KMS-11 (cell line): ENCODE data around the gene PSMD5.

Source experiments
- H2AFZ ChIP-seq: fragments of 200-600 bp; sonication (generic); 2 replicates; pipeline ENCODE4 v1.6.1; 2016; ENCODE audit warnings: antibody characterized with exemption, mixed run types, low read depth
- H3K27ac ChIP-seq: fragments of 200-600 bp; sonication (generic); 2 replicates; pipeline ENCODE4 v1.6.1; 2016; ENCODE audit warnings: mild to moderate bottlenecking, mixed run types
- H3K27me3 ChIP-seq: fragments of 200-600 bp; sonication (generic); 2 replicates; pipeline ENCODE4 v1.6.1; 2017; ENCODE audit warnings: mild to moderate bottlenecking, low read depth, mixed run types, moderate library complexity; ENCODE audit not compliant: insufficient read depth
- H3K36me3 ChIP-seq: fragments of 200-600 bp; sonication (generic); 2 replicates; pipeline ENCODE4 v1.6.1; 2017; ENCODE audit warnings: mild to moderate bottlenecking, mixed run types; ENCODE audit not compliant: insufficient read depth
- H3K4me1 ChIP-seq: fragments of 200-600 bp; sonication (generic); 2 replicates; pipeline ENCODE4 v1.6.1; 2016; ENCODE audit warnings: mild to moderate bottlenecking, low read depth, mixed run types; ENCODE audit not compliant: poor library complexity, severe bottlenecking
- H3K4me2 ChIP-seq: fragments of 200-600 bp; sonication (generic); 2 replicates; pipeline ENCODE4 v1.7.0; 2016; ENCODE audit warnings: mild to moderate bottlenecking, mixed run types
- H3K4me3 ChIP-seq: fragments of 200-600 bp; sonication (generic); IDR thresholded peaks from 2 replicates; pipeline ENCODE4 v1.6.1; 2017; ENCODE audit warnings: low read depth, low read length, mixed read lengths; ENCODE audit not compliant: insufficient read depth
- H3K79me2 ChIP-seq: fragments of 200-600 bp; sonication (generic); 2 replicates; pipeline ENCODE4 v1.6.1; 2016; ENCODE audit warnings: low read depth, mixed run types; ENCODE audit not compliant: insufficient read depth
- H3K9ac ChIP-seq: fragments of 200-600 bp; sonication (generic); 2 replicates; pipeline ENCODE4 v1.6.1; 2016; ENCODE audit warnings: mild to moderate bottlenecking, mixed run types
- H4K20me1 ChIP-seq: fragments of 200-600 bp; sonication (generic); 2 replicates; pipeline ENCODE4 v1.6.1; 2016; ENCODE audit warnings: mild to moderate bottlenecking, mixed run types; ENCODE audit not compliant: insufficient read depth
- TF ChIP-seq, protein P1 (sequence below): fragments of 200-600 bp; sonication (generic); conservative IDR thresholded peaks from 2 replicates; pipeline ENCODE4 v1.6.1; 2017; ENCODE audit warnings: low read depth, mild to moderate bottlenecking, antibody characterized with exemption, low read length, moderate library complexity, mixed read lengths

Gene PSMD5

DNA sequence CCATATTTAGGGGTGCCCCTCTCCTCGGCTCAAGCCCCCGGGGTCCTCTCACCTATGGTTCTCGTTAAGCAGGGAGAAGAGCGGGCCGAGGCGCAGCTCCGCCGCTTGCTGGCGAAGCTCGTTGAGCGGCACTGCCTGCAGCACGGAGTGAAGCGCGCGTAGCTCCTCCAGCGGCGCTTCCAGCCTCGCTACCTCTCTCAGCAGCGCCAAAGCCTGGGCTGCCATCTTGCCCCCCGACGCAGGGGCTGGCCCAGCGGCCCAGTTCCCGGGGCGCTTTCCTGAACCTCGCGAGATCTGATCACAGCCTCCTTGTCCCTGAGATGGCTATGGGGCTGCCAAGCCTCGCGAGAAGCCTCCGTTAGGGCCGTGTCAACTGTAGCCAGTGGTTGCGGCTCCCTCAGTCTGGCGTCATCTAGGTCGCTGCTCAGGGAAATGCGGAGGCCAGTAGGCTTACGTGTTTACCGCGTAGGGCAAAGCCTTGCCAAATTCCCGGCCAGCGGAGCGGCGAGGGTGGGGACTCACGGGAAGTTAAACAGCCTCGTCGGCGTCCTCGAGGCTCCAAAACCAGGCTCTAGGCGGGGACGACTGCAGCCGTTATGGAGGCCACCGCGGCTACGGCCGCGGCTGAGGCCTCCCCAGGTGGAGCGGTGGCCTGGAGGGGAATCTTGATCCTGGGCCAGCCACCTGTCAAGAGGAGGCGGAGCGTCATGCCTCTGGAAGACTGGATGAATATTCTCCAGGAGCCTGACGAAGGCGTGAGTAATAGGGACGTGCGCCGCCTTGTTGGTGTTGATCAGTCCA, at the start of gene PSMD5:
Gene PSMD5 (minus strand): TSS at position 238 of the 801 bp plus-strand sequence. CDS start 13 bp downstream, at position 225.
- H3K79me2 ChIP-seq: peaks cover 32% of the 10 kb centered on the region
- H3K4me2 ChIP-seq: peak within 1 kb of the TSS; percentile 72
- 0 out of 2 replicates have a peak, but pooled peaks cover 3% of the 10 kb centered on the region for H3K36me3 ChIP-seq
- peak within 1 kb of the TSS; percentile 86 for H3K9ac ChIP-seq
- H3K4me3 ChIP-seq: no peak within 1 kb of the TSS
- H3K4me1 ChIP-seq: peaks cover 11% of the 10 kb centered on the region
- H4K20me1 ChIP-seq: no peaks in the 10 kb centered on the region
- H3K27ac ChIP-seq: peak within 1 kb of the TSS; percentile 74
- H2AFZ ChIP-seq: peak within 1 kb of the TSS; percentile 68
- H3K27me3 ChIP-seq: no peaks in the 10 kb centered on the region
- TF ChIP-seq, protein P1, sequence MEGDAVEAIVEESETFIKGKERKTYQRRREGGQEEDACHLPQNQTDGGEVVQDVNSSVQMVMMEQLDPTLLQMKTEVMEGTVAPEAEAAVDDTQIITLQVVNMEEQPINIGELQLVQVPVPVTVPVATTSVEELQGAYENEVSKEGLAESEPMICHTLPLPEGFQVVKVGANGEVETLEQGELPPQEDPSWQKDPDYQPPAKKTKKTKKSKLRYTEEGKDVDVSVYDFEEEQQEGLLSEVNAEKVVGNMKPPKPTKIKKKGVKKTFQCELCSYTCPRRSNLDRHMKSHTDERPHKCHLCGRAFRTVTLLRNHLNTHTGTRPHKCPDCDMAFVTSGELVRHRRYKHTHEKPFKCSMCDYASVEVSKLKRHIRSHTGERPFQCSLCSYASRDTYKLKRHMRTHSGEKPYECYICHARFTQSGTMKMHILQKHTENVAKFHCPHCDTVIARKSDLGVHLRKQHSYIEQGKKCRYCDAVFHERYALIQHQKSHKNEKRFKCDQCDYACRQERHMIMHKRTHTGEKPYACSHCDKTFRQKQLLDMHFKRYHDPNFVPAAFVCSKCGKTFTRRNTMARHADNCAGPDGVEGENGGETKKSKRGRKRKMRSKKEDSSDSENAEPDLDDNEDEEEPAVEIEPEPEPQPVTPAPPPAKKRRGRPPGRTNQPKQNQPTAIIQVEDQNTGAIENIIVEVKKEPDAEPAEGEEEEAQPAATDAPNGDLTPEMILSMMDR: no peak

DNA sequence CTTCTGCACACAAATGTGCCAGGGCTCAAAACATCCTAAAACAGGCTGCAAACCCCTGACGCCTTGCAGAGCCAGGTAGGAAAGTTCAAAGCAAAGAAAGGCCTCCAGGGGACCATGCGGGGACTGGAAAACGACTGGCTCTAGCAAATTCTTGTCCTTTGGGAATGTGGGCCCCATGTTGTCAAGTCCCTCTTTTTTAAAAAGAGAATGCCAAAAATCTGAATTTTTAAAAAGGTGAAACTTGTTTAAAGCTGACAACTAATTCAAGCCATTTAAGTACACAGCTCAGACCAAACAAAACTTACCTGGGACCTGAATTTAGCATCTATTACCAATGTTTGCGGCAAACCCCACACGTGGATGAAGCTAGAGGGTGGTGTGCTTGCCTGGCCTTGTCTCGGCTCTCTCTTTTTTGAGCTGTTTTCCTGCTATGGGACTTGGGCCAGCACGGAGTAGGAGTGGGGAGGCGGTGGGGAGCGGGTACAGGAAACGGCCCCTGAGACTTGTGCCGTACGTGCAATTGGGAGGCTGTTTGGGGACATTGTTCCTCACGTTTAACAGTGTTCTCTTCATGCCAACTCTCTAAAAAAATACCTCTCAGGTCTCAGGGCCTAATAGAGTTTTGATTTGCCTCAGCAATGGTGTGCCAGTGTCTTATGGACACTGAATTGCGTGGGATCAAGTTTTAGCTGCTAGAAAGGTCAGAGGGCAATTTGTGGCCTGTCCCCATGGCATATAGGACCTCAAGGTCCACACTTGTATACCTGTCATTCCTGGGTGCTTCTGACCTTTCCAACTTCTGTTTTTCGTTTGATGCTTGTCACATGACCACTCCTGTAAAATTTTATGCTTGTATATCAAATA, 49.4 kb upstream of the PSMD5 start:
- Histone ChIP-seq H3K27ac (peak overlapping the region; percentile 94), H3K36me3 (no peaks in the 10 kb centered on the region), H3K4me1 (peaks cover 77% of the 10 kb centered on the region), H3K79me2 (no peaks in the 10 kb centered on the region), H3K4me2 (peak overlapping the region; percentile 77), H3K4me3 (no peak overlapping the region), H2AFZ (peak overlapping the region; percentile 61; the same call in 1 of the 2 replicates), H3K9ac (peak overlapping the region; percentile 53; the same call in 1 of the 2 replicates), H3K27me3 (no peaks in the 10 kb centered on the region), H4K20me1 (no peaks in the 10 kb centered on the region)
- TF ChIP-seq, protein P1: no peak

DNA sequence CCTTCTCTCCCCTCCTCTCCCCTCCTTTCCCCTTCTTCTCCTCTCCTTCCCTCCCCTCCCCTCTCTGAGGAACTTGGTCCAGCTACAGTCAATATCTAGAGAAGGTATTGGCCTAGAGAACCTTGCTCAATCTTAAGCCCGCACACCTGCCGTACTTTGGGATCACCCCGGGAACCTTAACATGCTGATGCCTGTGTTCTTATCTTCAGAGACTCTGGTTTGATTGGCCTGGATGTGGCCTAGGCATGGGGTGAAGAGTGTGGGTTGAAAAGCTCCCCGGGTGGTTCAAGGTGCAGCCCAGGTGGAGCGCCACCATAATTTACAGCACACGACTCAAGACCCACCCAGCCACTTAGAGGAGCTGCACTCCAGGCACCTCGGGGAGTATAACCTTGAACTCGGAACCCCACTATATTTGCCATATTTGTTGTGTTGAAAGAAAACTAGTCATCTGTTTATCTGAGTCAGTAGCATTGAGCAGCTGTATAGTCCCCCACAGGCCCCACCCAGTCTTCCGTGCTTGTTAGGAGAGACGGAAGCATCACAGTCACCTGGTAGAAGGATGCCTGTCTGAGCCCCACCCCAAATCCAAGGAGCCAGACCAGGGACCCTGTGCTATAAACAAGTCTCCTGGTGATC, 48.6 kb upstream of the PSMD5 start:
- Histone ChIP-seq H3K27ac (peak overlapping the region; percentile 94), H3K9ac (peak overlapping the region; percentile 53; the same call in 1 of the 2 replicates), H3K27me3 (no peaks in the 10 kb centered on the region), H3K4me3 (no peak overlapping the region), H3K4me1 (peaks cover 77% of the 10 kb centered on the region), H3K36me3 (no peaks in the 10 kb centered on the region), H3K79me2 (no peaks in the 10 kb centered on the region), H4K20me1 (no peaks in the 10 kb centered on the region), H2AFZ (peak overlapping the region; percentile 61; the same call in 1 of the 2 replicates), H3K4me2 (peak overlapping the region; percentile 77; the same call in 1 of the 2 replicates)
- TF ChIP-seq, protein P1: no peak
